DND-41 (cell line): ENCODE data around the gene PROSER3.
A peak's percentile ranks its signal among the peaks of the same experiment; 100 is the strongest.

Experiments used
- ATAC-seq: fragments of 200-7000 bp; cut with Tn5 transposase; 3 replicates; pipeline ENCODE4 v1.9.1; 2021; ENCODE audit warnings: low read depth; ENCODE audit not compliant: insufficient read depth
- DNase-seq: peaks from one replicate; pipeline ENCODE4 v3.0.0-alpha.2; 2020
- H2AFZ ChIP-seq: 2 replicates; pipeline ENCODE4 v1.6.0; 2012; ENCODE audit warnings: low read depth, low read length
- H3K27ac ChIP-seq: 2 replicates; pipeline ENCODE4 v1.5.1; 2012; ENCODE audit warnings: low read length, inconsistent platforms
- H3K27me3 ChIP-seq: fragments of 200-600 bp; sonication (generic); 2 replicates; pipeline ENCODE4 v1.6.0; 2012; ENCODE audit warnings: low read length, mild to moderate bottlenecking, inconsistent platforms; ENCODE audit not compliant: insufficient read depth, poor library complexity
- H3K36me3 ChIP-seq: 2 replicates; pipeline ENCODE4 v1.5.1; 2012; ENCODE audit warnings: low read length, inconsistent platforms; ENCODE audit not compliant: insufficient read depth
- H3K4me1 ChIP-seq: 2 replicates; pipeline ENCODE4 v1.5.1; 2012; ENCODE audit warnings: mild to moderate bottlenecking, low read length; ENCODE audit not compliant: insufficient read depth
- H3K4me2 ChIP-seq: 2 replicates; pipeline ENCODE4 v1.6.0; 2012; ENCODE audit warnings: mild to moderate bottlenecking, moderate library complexity, low read length, inconsistent platforms; ENCODE audit not compliant: insufficient read depth
- H3K4me3 ChIP-seq, 2 experiments: fragments of 200-600 bp in 1 of 2; shearing (Covaris generic) in 1 of 2; 2 replicates each; pipeline ENCODE4 v1.5.1; 2012 to 2016; ENCODE audit warnings: inconsistent platforms in 2 of 2, low read length in 2 of 2, mild to moderate bottlenecking in 2 of 2, low read depth in 1 of 2, moderate library complexity in 1 of 2
- H3K79me2 ChIP-seq: 2 replicates; pipeline ENCODE4 v1.6.0; 2012; ENCODE audit warnings: low read length, inconsistent platforms; ENCODE audit not compliant: insufficient read depth
- H3K9ac ChIP-seq: 2 replicates; pipeline ENCODE4 v1.6.0; 2012; ENCODE audit warnings: low read depth, mild to moderate bottlenecking, inconsistent platforms, low read length, moderate library complexity
- H3K9me3 ChIP-seq: 2 replicates; pipeline ENCODE4 v1.5.1; 2012; ENCODE audit warnings: low read length, moderate library complexity, mild to moderate bottlenecking, inconsistent platforms; ENCODE audit not compliant: insufficient read depth, severe bottlenecking
- H4K20me1 ChIP-seq: 2 replicates; pipeline ENCODE4 v1.6.0; 2012; ENCODE audit warnings: low read length; ENCODE audit not compliant: insufficient read depth
- EZH2 ChIP-seq: IDR thresholded peaks from 3 replicates; pipeline ENCODE4 v1.6.1; 2012; ENCODE audit warnings: borderline replicate concordance, low read depth, mild to moderate bottlenecking, moderate library complexity, low read length, inconsistent platforms; ENCODE audit not compliant: severe bottlenecking
- TF ChIP-seq, protein P1 (sequence below): IDR thresholded peaks from 2 replicates; pipeline ENCODE4 v1.5.1; 2012; ENCODE audit warnings: borderline replicate concordance, low read length, moderate library complexity, mild to moderate bottlenecking; ENCODE audit not compliant: poor library complexity, severe bottlenecking; ENCODE audit errors: extremely low read depth

Gene PROSER3

DNA sequence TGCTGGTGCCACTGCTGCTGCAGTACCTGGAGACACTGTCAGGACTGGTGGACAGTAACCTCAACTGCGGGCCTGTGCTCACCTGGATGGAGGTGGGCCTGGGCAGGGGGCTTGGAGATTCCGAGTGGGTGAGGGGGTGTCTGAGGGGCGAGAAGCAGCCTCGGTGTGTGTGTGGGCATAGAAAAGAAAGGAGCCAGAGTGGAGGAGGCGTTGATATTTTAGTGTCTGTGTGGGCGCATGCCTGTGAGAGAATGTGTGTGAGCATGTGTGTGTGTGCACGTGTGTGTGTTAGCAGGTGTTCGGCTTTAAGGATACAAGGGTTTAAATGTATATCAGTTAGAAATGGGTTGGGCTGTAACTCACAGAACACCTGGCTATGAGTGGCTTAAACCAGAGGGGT lies 21.1 kb downstream of the PROSER3 start:
- Histone ChIP-seq H3K4me2 (peak overlapping the region; percentile 14; the same call in 1 of the 2 replicates), H3K4me1 (peaks cover 29% of the 10 kb centered on the region), H2AFZ (no peak overlapping the region), H3K27me3 (no peaks in the 10 kb centered on the region), H3K9ac (0 out of 2 replicates have a peak overlapping the region, but pooled peaks have one; percentile 7), H3K79me2 (peaks cover 38% of the 10 kb centered on the region), H3K36me3 (peaks cover 69% of the 10 kb centered on the region), H4K20me1 (peaks cover 47% of the 10 kb centered on the region), H3K4me3 (no peak overlapping the region), H3K9me3 (no peaks in the 10 kb centered on the region), H3K27ac (no peak overlapping the region)
- DNase-seq (no peak), ATAC-seq (no peak)
- TF ChIP-seq, protein P1, sequence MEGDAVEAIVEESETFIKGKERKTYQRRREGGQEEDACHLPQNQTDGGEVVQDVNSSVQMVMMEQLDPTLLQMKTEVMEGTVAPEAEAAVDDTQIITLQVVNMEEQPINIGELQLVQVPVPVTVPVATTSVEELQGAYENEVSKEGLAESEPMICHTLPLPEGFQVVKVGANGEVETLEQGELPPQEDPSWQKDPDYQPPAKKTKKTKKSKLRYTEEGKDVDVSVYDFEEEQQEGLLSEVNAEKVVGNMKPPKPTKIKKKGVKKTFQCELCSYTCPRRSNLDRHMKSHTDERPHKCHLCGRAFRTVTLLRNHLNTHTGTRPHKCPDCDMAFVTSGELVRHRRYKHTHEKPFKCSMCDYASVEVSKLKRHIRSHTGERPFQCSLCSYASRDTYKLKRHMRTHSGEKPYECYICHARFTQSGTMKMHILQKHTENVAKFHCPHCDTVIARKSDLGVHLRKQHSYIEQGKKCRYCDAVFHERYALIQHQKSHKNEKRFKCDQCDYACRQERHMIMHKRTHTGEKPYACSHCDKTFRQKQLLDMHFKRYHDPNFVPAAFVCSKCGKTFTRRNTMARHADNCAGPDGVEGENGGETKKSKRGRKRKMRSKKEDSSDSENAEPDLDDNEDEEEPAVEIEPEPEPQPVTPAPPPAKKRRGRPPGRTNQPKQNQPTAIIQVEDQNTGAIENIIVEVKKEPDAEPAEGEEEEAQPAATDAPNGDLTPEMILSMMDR = no peak
- TF ChIP-seq EZH2 = no peak

DNA sequence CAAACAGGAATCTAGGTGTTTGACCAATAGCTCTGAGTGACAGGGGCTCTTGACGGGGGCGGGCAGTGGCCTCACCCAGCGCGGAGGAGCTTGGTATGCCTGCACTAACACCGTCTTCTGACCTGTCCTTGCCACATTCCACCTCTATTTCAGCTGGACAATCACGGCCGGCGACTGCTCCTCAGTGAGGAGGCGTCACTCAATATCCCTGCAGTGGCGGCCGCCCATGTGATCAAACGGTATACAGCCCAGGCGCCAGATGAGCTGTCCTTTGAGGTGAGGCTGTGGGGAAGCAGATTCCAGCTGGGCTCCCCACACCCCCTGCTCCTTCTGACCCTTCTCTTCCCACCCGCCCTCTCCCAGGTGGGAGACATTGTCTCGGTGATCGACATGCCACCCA lies 22.1 kb downstream of the PROSER3 start:
- H2AFZ ChIP-seq = no peak overlapping the region
- TF ChIP-seq EZH2 = no peak
- TF ChIP-seq, protein P1 = no peak
- peaks cover 38% of the 10 kb centered on the region for H3K79me2 ChIP-seq
- ATAC-seq (no peak), DNase-seq (no peak)
- peaks cover 23% of the 10 kb centered on the region for H3K4me1 ChIP-seq
- H3K27me3 ChIP-seq = no peaks in the 10 kb centered on the region
- no peak overlapping the region for H3K4me3 ChIP-seq
- H4K20me1 ChIP-seq = peaks cover 47% of the 10 kb centered on the region
- no peak overlapping the region for H3K9ac ChIP-seq
- peaks cover 76% of the 10 kb centered on the region for H3K36me3 ChIP-seq
- no peak overlapping the region for H3K27ac ChIP-seq
- no peak overlapping the region for H3K4me2 ChIP-seq
- no peaks in the 10 kb centered on the region for H3K9me3 ChIP-seq

DNA sequence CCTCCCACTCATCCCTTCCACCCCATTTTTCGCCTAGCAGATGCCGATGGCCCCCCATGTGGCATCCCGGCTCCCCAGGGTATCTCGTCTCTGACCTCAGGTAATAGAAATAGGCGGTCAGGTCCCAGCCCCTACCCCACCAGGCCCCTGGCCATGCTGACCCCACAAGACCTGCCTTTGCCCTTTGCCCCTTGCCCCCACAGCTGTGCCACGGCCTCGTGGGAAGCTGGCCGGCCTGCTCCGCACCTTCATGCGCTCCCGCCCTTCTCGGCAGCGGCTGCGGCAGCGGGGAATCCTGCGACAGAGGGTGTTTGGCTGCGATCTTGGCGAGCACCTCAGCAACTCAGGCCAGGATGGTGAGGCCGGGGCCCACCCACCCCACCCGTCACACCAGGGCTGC lies 22.7 kb downstream of the PROSER3 start:
- peaks cover 47% of the 10 kb centered on the region for H4K20me1 ChIP-seq
- DNase-seq = no peak
- H3K9me3 ChIP-seq = no peaks in the 10 kb centered on the region
- TF ChIP-seq, protein P1 = no peak
- no peak for TF ChIP-seq EZH2
- ATAC-seq = no peak
- no peak overlapping the region for H3K4me3 ChIP-seq
- H3K4me2 ChIP-seq = no peak overlapping the region
- H3K79me2 ChIP-seq = peaks cover 37% of the 10 kb centered on the region
- peaks cover 22% of the 10 kb centered on the region for H3K4me1 ChIP-seq
- H2AFZ ChIP-seq = no peak overlapping the region
- no peaks in the 10 kb centered on the region for H3K27me3 ChIP-seq
- no peak overlapping the region for H3K9ac ChIP-seq
- H3K36me3 ChIP-seq = peaks cover 80% of the 10 kb centered on the region
- no peak overlapping the region for H3K27ac ChIP-seq

DNA sequence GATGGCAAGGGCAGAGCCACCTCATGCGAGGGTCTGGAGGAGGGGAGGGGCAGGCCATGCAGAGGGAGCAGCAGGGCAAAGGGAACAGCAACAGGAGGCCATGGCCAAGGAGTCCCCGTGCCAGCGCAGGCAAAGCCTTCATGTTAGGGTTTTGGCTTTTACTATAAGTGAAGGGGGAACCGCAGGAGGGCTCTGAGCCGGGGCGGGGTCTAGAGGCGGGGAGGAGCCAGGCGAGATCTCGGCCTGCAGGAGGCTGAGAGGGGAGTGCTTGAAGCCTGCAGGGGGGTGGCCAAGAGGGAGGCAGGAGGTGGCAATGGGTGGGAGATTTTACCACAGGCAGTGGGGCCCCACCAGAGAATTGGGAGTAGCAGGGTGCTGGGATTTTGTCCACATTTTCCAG lies 23.7 kb downstream of the PROSER3 start:
- Histone ChIP-seq H3K79me2 (peaks cover 27% of the 10 kb centered on the region), H3K27me3 (no peaks in the 10 kb centered on the region), H3K4me2 (no peak overlapping the region), H3K9ac (no peak overlapping the region), H3K9me3 (no peaks in the 10 kb centered on the region), H3K4me1 (peaks cover 15% of the 10 kb centered on the region), H3K4me3 (no peak overlapping the region), H3K27ac (no peak overlapping the region), H2AFZ (no peak overlapping the region), H4K20me1 (peaks cover 41% of the 10 kb centered on the region), H3K36me3 (peaks cover 88% of the 10 kb centered on the region)
- TF ChIP-seq EZH2 = no peak
- TF ChIP-seq, protein P1 = no peak
- DNase-seq = no peak
- no peak for ATAC-seq
